ENCODE results near the gene ANXA10.
"Not testable (repeated sequence)": the region's sequence is repeated elsewhere in the genome, so short reads cannot be mapped to it uniquely, and the experiment has no call there.

ANXA10 gene

DNA sequence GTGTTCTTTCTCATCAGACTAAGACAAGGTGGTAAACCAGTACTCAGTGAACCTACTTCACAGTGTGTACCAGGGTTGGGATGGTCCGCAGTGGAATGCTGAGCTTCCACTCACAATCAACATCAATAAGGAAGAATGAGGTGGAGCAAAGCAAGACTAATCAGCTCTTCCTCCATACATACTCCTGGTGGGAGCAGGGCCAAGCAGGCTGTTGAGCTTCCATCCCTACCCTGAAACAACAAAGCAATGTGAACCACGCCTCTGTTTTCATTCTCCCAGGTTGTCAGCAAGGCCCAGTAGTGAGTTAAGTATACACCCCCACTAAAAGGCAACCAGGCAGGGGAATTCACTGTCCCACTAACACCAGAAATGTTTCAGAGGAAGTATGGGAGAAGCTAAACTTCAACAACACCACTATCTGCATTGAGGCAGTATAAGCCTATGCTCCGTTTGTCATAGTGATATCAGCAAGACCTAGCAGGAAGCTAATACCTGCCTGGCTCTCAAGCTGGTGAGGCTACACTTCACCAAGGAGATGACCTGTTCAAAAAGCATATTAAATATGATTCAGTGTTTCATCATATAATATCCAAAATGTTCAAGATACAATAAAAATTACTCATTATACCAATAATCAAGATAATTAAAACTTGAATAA is 116.7 kb downstream of the ANXA10 start:
- Histone ChIP-seq H3K9ac (ENCODE audit: low read length) (no peak overlapping the region), H4K20me1 (ENCODE audit: insufficient read depth, low read length) (no peaks in the 10 kb centered on the region), H3K4me3 (ENCODE audit: low read depth, low read length, poor library complexity, severe bottlenecking) (no peak overlapping the region), H3K36me3 (ENCODE audit: insufficient read depth, low read length) (no peaks in the 10 kb centered on the region), H3K4me2 (ENCODE audit: low read length) (no peak overlapping the region), H3F3A (ENCODE audit: insufficient read depth, low read length) (no peaks in the 10 kb centered on the region), H3K9me3 (ENCODE audit: low read length) (no peaks in the 10 kb centered on the region), H3K9me2 (ENCODE audit: low read depth, low read length) (no peaks in the 10 kb centered on the region), H3K79me2 (ENCODE audit: insufficient read depth, low read length) (no peaks in the 10 kb centered on the region), H2AFZ (ENCODE audit: low read length) (no peak overlapping the region), H3K27ac (ENCODE audit: low read depth, low read length, poor library complexity, severe bottlenecking) (no peak overlapping the region), H3K27me3 (ENCODE audit: insufficient read depth, low read length) (no peaks in the 10 kb centered on the region), H3K4me1 (ENCODE audit: insufficient read depth, low read length, severe bottlenecking) (no peaks in the 10 kb centered on the region)
- TF ChIP-seq, protein P1, sequence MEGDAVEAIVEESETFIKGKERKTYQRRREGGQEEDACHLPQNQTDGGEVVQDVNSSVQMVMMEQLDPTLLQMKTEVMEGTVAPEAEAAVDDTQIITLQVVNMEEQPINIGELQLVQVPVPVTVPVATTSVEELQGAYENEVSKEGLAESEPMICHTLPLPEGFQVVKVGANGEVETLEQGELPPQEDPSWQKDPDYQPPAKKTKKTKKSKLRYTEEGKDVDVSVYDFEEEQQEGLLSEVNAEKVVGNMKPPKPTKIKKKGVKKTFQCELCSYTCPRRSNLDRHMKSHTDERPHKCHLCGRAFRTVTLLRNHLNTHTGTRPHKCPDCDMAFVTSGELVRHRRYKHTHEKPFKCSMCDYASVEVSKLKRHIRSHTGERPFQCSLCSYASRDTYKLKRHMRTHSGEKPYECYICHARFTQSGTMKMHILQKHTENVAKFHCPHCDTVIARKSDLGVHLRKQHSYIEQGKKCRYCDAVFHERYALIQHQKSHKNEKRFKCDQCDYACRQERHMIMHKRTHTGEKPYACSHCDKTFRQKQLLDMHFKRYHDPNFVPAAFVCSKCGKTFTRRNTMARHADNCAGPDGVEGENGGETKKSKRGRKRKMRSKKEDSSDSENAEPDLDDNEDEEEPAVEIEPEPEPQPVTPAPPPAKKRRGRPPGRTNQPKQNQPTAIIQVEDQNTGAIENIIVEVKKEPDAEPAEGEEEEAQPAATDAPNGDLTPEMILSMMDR (IDR thresholded peaks at IDR 0.05; ENCODE audit: low read length) = no peak
- TF ChIP-seq EZH2 (IDR thresholded peaks at IDR 0.05; ENCODE audit: borderline replicate concordance, low read length) = no peak

DNA sequence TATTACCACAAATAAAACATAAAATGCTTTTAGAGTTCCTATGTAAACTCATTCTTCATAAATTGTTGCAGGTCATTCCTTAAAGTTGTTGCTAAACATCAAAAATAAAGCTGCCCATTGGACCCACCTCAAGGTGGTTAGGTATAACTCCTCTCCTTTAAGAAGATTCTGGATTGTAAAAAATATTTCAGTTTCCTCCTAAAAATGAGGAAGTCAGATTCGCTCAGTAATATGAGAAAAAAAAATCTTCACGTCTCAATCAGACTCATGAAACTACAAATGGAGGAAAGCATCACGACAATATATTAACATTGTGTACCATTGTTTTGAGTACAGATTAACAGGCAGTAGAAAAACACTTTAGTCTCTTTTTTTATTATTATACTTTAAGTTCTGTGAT is 120.3 kb downstream of the ANXA10 start:
- Histone ChIP-seq H3K9me2 (ENCODE audit: low read depth, low read length) (no peaks in the 10 kb centered on the region), H3K27me3 (ENCODE audit: insufficient read depth, low read length) (no peaks in the 10 kb centered on the region), H3K36me3 (ENCODE audit: insufficient read depth, low read length) (no peaks in the 10 kb centered on the region), H3K9ac (ENCODE audit: low read length) (no peak overlapping the region), H3K79me2 (ENCODE audit: insufficient read depth, low read length) (no peaks in the 10 kb centered on the region), H3F3A (ENCODE audit: insufficient read depth, low read length) (no peaks in the 10 kb centered on the region), H2AFZ (ENCODE audit: low read length) (no peak overlapping the region), H3K4me2 (ENCODE audit: low read length) (no peak overlapping the region), H3K4me3 (ENCODE audit: low read depth, low read length, poor library complexity, severe bottlenecking) (no peak overlapping the region), H3K4me1 (ENCODE audit: insufficient read depth, low read length, severe bottlenecking) (no peaks in the 10 kb centered on the region), H4K20me1 (ENCODE audit: insufficient read depth, low read length) (no peaks in the 10 kb centered on the region), H3K9me3 (ENCODE audit: low read length) (no peaks in the 10 kb centered on the region), H3K27ac (ENCODE audit: low read depth, low read length, poor library complexity, severe bottlenecking) (no peak overlapping the region)
- TF ChIP-seq, protein P1 (IDR thresholded peaks at IDR 0.05; ENCODE audit: low read length) = no peak
- no peak for TF ChIP-seq EZH2 (IDR thresholded peaks at IDR 0.05; ENCODE audit: borderline replicate concordance, low read length)

GRCh38 chr4:168213511-168213910 is 121.2 kb downstream of the ANXA10 start:
- not testable (repeated sequence) for H3K79me2 ChIP-seq (ENCODE audit: insufficient read depth, low read length); H3K9me2 ChIP-seq (ENCODE audit: low read depth, low read length); H4K20me1 ChIP-seq (ENCODE audit: insufficient read depth, low read length); H3K9me3 ChIP-seq (ENCODE audit: low read length); H3K9ac ChIP-seq (ENCODE audit: low read length); H3K4me2 ChIP-seq (ENCODE audit: low read length); H3K36me3 ChIP-seq (ENCODE audit: insufficient read depth, low read length); H3K4me1 ChIP-seq (ENCODE audit: insufficient read depth, low read length, severe bottlenecking); H3K27me3 ChIP-seq (ENCODE audit: insufficient read depth, low read length); H3F3A ChIP-seq (ENCODE audit: insufficient read depth, low read length); H2AFZ ChIP-seq (ENCODE audit: low read length); H3K4me3 ChIP-seq (ENCODE audit: low read depth, low read length, poor library complexity, severe bottlenecking); H3K27ac ChIP-seq (ENCODE audit: low read depth, low read length, poor library complexity, severe bottlenecking)

GRCh38 chr4:168218645-168219044 is 126.3 kb downstream of the ANXA10 start:
- TF ChIP-seq EZH2 (IDR thresholded peaks at IDR 0.05; ENCODE audit: borderline replicate concordance, low read length) = no peak
- TF ChIP-seq, protein P1 (IDR thresholded peaks at IDR 0.05; ENCODE audit: low read length) = no peak

More at GRCh38 chr4:168218645-168219044, 126.3 kb downstream of the ANXA10 start:
- H3F3A ChIP-seq (ENCODE audit: insufficient read depth, low read length) = no peaks in the 10 kb centered on the region
- no peak overlapping the region for H3K27ac ChIP-seq (ENCODE audit: low read depth, low read length, poor library complexity, severe bottlenecking)
- H3K9me2 ChIP-seq (ENCODE audit: low read depth, low read length) = no peaks in the 10 kb centered on the region
- no peaks in the 10 kb centered on the region for H3K79me2 ChIP-seq (ENCODE audit: insufficient read depth, low read length)
- H3K36me3 ChIP-seq (ENCODE audit: insufficient read depth, low read length) = no peaks in the 10 kb centered on the region
- no peaks in the 10 kb centered on the region for H3K27me3 ChIP-seq (ENCODE audit: insufficient read depth, low read length)
- H4K20me1 ChIP-seq (ENCODE audit: insufficient read depth, low read length) = no peaks in the 10 kb centered on the region
- H3K9me3 ChIP-seq (ENCODE audit: low read length) = no peaks in the 10 kb centered on the region
- H3K9ac ChIP-seq (ENCODE audit: low read length) = no peak overlapping the region
- H3K4me3 ChIP-seq (ENCODE audit: low read depth, low read length, poor library complexity, severe bottlenecking) = no peak overlapping the region
- H2AFZ ChIP-seq (ENCODE audit: low read length) = no peak overlapping the region
- H3K4me2 ChIP-seq (ENCODE audit: low read length) = no peak overlapping the region
- no peaks in the 10 kb centered on the region for H3K4me1 ChIP-seq (ENCODE audit: insufficient read depth, low read length, severe bottlenecking)

Data from OCI-LY1 (cell line).